Cerebellar nuclear complex (tissue), 1 donor: ENCODE results near the gene HIPK1.

Source experiments
- DNase-seq, 2 experiments: peaks; one replicate each; lab custom pipeline; 2025; lab: John Stamatoyannopoulos, UW

HIPK1 gene

DNA sequence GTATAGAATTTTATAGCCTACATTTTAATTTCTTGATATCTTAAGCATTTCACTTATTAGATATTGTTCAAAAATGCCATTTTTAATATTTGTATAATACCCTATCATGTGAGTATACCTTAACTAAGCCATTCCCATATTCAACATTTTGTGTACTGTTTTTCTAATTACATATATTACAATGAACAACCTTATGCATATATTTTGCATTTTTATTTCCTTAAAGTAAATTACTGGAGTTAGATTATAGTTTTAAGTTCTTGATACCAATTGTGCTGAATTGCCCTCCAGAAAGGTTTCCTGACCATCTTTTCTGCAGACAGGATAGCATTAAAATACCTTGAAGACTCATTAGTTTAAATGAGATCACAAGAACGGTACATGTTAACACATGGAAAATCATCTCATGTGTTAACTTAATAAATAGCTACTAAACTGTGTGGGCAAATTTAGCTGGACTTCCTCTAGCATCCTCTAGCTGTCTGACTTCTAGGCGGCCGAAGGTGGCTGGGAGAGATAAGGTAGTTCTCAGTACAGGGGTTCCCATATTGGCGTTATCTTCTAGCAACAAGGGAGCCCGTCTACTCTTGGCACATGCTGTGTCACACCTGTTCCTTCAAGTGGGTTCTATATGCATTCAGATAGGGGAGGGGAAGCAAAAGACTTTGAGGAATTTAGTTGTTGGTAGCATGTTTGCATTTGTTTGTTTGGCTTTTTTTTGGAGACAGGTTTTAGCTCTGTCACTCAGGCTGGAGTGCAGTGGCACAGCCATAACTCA, 15.0 kb upstream of the HIPK1 start:
- DNase-seq = no peak

DNA sequence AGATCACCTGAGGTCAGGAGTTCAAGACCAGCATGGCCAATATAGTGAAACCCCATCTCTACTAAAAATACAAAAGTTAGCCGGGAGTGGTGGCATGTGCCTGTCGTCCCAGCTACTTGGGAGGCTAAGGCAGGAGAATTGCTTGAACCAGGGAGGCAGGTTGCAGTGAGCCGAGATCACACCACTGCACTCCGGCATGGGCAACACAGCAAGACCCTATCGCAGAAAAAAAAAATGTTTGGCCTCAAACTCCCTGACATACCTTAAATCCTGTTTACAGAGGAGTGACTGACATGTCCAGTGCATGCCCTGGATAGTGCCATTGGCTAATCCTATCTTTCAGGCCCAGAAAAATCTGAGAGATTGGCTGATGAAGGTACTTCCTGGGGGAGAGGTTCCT, 12.2 kb upstream of the HIPK1 start:
- DNase-seq = no peak

- DNase-seq = no peak
These were observed 11.6 kb upstream of the HIPK1 start for GRCh38 chr1:113917400-113918082.

DNA sequence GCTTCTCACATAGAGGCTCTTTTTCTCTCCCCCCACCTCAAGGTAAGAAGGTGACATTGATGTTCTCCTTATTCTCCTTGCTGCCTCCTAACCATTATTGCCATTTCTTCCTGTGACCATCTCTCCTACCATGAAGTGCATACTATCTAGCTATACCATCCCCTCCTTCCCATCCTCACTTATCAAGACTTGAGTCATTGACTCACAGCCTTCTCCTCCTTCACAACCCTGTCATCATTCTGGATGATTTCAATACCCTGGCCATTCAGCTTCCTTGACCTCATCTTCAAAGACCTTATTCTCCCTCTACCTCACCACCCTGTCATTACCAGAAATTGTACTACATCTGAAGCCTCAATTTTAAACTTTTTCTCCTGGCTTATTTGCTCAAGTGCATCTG, 10.9 kb upstream of the HIPK1 start:
- no peak for DNase-seq

DNA sequence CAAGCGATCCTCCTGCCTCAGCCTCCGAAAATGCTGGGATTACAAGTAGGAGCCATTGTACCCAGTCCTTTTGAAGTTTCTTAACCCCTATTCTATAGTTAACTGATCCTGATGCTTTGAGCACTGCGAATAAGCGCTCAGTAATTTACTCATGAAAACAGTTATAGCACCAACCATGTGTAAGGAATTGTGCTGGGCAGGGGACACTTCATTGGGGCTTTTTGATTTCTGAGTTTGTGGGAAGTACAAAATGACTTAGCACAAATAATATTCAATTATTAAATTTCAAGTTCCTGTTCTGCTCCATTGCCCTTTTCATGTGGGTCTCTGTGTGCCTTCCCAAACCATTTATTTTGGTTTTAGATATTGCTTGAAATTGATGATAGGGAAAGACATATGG, 6.2 kb upstream of the HIPK1 start:
- DNase-seq = no peak

DNA sequence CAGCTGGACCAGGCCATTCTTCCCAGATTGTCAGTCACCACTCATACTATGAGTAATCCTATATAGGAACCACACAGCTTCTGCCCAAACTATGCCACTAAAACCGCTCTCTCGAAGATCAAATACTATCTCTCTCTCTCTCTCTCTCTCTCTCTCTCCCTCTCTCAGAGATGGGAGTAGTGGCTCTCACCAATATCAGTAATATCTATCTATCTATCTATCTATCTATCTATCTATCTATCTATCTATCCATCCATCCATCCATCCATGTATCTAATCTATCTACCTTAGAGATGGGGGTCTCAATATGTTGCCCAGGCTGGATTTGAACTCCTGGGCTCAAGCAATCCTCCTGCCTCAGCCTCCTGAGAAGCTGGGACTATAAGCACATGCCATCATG, 4.7 kb upstream of the HIPK1 start:
- no peak for DNase-seq

DNA sequence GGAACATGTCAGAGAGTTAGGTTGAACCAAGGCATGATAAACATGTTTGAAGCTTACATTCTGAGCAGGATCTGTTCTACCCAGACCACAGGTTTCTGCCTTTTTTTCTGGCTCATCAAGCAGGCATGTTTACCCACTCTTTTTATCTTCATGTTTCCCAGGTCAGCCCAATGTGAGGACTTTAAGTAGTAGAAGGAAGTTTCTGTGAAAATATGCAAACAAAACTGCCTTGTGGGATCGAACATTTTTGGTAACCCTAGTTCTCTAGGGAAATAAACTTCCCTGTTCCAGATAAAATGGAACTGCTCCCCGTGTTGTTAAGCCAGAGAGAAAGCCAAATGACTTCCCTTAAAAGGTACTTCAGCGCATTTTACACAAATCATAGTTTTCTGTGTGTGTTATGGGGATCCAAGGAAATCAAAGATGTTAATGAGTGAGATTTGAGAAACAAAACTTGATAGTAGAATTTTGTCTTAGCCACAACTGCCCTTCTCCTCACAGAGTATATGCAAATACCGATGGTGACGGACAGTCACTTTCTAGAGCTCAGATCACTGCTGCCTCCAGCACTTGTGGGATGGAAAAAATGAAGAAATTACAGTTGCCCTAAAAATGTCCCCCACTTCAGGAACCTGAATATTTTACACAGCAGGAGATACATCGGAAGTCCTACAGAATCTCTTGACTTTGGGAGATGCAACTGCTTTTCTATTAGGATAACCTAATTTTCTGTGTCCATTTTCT, 765 bp upstream of the HIPK1 start:
- DNase-seq = no peak

DNA sequence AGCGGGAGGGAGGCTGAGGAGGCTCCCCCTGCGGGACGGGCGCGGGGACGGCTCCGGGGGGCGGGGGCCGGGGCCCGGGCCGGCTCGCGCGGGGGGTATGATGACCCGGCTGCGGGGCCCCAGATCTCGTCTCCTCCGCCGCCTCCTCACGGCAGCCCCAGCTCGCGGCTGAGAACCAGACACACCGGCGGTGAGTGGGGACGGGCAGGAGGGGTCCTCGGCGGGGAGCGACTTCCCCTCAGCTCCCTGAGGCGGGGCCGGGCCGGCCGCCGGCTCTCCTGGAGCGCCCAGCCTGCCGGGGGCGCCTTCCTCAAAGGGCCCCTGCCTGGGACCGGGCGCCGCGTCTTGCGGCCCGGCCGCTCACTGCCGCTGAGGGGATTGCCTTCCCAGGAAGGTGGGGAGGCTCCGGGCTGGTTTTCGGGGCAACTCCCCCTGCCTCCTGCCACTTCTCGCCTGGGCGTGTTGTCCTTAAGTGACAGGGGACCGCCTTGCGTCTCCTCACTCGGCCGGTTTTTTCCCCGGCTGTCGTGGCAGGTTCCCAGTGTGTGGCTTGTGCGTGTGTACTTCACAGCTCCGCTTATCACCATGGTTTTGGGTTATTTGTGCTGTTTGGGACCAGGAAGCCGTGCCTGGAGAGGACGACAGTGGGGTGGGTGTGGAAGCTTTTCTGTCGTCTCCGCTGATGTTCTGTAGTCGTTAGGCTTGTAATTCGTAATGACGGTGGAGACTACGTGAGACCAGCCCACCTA, 800 bp downstream of the HIPK1 start:
- no peak for DNase-seq

DNA sequence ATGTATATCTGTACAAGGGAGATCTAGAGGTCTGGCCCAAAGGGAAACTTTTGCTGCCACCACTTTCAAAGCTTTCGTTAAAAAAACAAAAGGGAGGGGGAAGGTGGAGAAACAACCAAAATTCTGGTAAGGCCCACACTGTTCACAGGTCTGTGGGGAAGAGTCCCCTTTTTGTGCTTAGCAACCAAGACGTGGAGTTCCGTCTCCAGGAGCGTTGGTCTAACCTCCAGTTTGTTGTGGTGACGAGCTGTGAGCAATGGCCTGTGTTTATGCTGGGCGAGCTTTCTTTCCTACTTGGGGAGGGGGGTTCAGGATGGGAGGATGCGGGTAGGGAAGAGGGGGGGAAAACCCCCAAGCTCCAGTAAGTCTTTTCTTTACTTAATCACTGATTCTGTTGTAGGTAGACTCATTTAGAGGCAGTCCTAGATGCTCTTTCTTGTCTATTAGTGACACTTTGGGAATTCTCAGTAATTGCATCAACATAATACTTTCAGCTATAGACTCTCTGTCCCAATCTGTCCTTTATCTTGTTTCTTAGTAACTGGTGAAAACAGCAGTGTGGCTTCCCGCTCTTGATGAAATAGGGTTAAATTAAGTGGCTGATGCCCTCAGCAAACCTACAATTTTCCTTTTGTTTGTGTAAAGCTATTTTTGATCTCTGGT, 1.5 kb downstream of the HIPK1 start:
- no peak for DNase-seq

DNA sequence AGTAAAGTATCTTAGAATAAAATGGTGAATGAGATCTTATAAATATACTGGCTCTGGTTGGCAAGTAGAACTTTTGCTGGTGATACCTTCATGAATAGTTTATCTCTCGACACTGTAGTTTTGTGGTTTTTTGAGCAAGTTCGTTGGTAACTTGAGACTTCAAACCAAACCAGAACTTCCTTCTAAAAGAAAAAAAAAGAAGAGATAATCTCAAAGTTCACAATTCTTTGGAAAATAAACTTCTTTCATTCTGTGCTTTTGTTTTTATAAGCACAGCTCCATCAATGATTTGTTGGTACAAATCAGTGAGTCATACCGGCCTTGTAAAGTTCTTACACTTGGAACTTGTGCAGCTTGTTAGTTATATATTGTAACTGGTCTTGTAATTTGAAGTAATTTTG, 2.3 kb downstream of the HIPK1 start:
- no peak for DNase-seq

GRCh38 chr1:113934006-113934405, 4.9 kb downstream of the HIPK1 start:
- DNase-seq = no peak

- DNase-seq = no peak
These were observed 5.5 kb downstream of the HIPK1 start for GRCh38 chr1:113934511-113935055.

DNA sequence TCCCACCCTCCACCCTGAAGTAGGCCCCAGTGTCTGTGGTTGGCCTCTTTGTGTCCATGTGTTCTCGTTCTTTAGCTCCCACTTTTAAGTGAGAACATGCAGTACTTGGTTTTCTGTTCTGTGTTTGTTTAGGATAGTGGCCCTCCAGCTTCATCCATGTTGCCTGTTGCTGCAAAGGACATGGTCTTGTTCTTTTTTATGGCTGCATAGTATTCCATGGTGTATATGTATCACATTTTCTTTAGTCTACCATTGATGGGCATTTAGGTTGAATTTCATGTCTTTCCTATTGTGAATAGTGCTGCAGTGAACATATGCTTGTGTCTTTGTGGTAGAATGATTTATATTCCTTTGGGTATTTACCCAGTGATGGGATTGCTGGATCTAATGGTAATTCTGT, 6.1 kb downstream of the HIPK1 start:
- no peak for DNase-seq

- DNase-seq = no peak
These were observed 6.8 kb downstream of the HIPK1 start for GRCh38 chr1:113935970-113936369.

GRCh38 chr1:113937146-113937545, 8.0 kb downstream of the HIPK1 start:
- no peak for DNase-seq

GRCh38 chr1:113938192-113938591, 9.1 kb downstream of the HIPK1 start:
- DNase-seq = no peak

DNA sequence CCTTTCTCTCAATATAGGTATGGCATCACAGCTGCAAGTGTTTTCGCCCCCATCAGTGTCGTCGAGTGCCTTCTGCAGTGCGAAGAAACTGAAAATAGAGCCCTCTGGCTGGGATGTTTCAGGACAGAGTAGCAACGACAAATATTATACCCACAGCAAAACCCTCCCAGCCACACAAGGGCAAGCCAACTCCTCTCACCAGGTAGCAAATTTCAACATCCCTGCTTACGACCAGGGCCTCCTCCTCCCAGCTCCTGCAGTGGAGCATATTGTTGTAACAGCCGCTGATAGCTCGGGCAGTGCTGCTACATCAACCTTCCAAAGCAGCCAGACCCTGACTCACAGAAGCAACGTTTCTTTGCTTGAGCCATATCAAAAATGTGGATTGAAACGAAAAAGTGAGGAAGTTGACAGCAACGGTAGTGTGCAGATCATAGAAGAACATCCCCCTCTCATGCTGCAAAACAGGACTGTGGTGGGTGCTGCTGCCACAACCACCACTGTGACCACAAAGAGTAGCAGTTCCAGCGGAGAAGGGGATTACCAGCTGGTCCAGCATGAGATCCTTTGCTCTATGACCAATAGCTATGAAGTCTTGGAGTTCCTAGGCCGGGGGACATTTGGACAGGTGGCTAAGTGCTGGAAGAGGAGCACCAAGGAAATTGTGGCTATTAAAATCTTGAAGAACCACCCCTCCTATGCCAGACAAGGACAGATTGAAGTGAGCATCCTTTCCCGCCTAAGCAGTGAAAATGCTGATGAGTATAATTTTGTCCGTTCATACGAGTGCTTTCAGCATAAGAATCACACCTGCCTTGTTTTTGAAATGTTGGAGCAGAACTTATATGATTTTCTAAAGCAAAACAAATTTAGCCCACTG, 11.5 kb downstream of the HIPK1 start:
- peak in 1 of 2 experiments; percentile 30 for DNase-seq

- no peak for DNase-seq
These were observed 12.1 kb downstream of the HIPK1 start for GRCh38 chr1:113941245-113941559.

- no peak for DNase-seq
These were observed 13.4 kb downstream of the HIPK1 start for GRCh38 chr1:113942527-113942926.

- no peak for DNase-seq
These were observed 14.1 kb downstream of the HIPK1 start for GRCh38 chr1:113943028-113943811.
